Esophagus squamous epithelium (tissue), 5 donors: ENCODE measurements around the gene UTRN. TPM values are rescaled to one million over a fixed set of nuclear protein-coding genes. Genes with fewer than 3 reads are reported as not detected.

Experiments
- DNase-seq: peaks from one replicate; lab custom pipeline; 2025; lab: John Stamatoyannopoulos, UW
- H3K27ac ChIP-seq, 4 donors: fragments of 200-600 bp; sonication (generic); one replicate each; pipeline ENCODE4 v1.5.1; 2016 to 2019; ENCODE audit warnings: mild to moderate bottlenecking in 1 of 4
- H3K27me3 ChIP-seq, 4 donors: fragments of 200-600 bp; sonication (generic); 1 replicate in 3 of 4; 2 replicates in 1 of 4; pipeline versions ENCODE4 v1.5.1 to v1.6.0; 2017 to 2021; ENCODE audit warnings: antibody characterized with exemption in 1 of 4
- H3K36me3 ChIP-seq, 3 donors: fragments of 200-600 bp; sonication (generic); one replicate each; pipeline ENCODE4 v1.5.1; 2016 to 2019
- H3K4me1 ChIP-seq, 3 donors: fragments of 200-600 bp; sonication (generic); one replicate each; pipeline ENCODE4 v1.5.1; 2017 to 2019
- H3K4me3 ChIP-seq, 4 donors: fragments of 200-600 bp; sonication (generic); 1 replicate in 3 of 4; 2 replicates in 1 of 4; pipeline ENCODE4 v1.5.1; 2016 to 2019; ENCODE audit warnings: mild to moderate bottlenecking in 2 of 4, moderate library complexity in 1 of 4
- H3K9me3 ChIP-seq, 3 donors: fragments of 200-600 bp; sonication (generic); one replicate each; pipeline ENCODE4 v1.5.1; 2016 to 2019
- POLR2A ChIP-seq, 4 donors: fragments of 450-650 bp; IDR thresholded peaks; one replicate each; pipeline ENCODE4 v1.6.1; 2017; ENCODE audit warnings: antibody characterized with exemption in 4 of 4, mild to moderate bottlenecking in 4 of 4, moderate library complexity in 3 of 4
- WGBS, 2 donors: methylation state at CpG; one replicate each; pipeline ENCODE4 v1.1.5; 2018; 5-methylcytosine and 5-hydroxymethylcytosine counted together
- intact Hi-C: fragments of 100-400 bp; cut with DNase I; formaldehyde crosslinking; loops from one replicate; pipeline ENCODE4 v1.15.0; 2022
- total RNA-seq, 4 donors: library from RNA; depleted of rRNA; stranded (reverse); fragments of >200 nt; gene quantifications; one replicate each; pipeline ENCODE4 v1.1.0, GENCODE V29; 2016
- TF ChIP-seq, protein P1 (sequence below), 6 experiments: fragments of 450-650 bp in 4 of 6; fragments of 200-600 bp in 2 of 6; sonication (generic) in 2 of 6; IDR thresholded peaks; one replicate each; pipeline ENCODE4 v1.5.1; 2016 to 2019; ENCODE audit warnings: antibody characterized with exemption in 6 of 6, mild to moderate bottlenecking in 4 of 6, moderate library complexity in 4 of 6
- donor health status: DM: yes; HTN: yes; CAD: no.

UTRN gene
- total RNA-seq, 4 donors from 2014 or later: 43.8 to 148 (median 69.8) TPM

DNA sequence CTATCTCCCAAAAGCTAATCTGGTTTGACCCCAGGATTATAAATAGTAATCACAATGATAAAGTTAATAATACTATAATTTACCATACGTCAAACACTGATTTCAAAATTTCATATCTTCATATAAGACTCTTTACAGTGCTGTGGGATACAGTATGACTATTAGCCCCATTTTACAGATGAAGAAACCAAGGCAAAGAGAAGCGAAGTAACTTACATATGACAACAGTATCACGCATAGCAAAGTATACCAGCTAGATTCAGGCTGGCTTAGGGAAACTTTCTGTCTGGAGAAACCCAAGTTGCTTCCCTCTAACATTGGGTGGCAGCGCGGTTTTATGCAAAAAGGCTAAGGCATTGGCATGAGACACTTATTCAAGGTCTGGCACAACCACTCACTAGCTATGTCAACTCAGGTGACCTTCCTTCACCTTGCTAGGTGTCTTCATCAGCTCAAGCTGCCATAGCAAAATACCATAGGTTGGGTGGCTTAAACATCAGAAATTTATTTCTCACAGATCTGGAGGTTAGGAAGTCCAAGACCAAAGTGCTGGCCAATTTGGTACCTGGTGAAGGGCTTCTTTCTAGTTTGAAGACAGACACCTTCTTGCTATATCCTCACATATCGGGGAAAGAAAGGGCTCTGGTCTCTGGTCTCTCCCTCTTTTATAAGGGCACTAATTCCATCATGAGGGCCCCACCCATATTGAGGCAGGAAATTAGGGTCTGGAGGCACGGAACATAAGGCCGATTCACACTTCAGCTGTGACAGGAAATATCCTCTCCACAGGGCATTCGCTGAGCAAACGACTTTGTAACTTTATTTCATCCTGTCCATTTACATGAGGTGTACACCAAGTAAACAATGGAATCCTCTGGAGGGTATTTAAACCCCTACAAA lies 22.4 kb upstream of the UTRN start:
- Histone ChIP-seq H3K4me1 (peaks cover 0 to 26% (median 17%) of the 10 kb centered on the region in 3 donors), H3K27me3 (peaks cover 0 to 3% (median 0%) of the 10 kb centered on the region in 4 donors), H3K9me3 (no peaks in the 10 kb centered on the region), H3K27ac (no peak overlapping the region), H3K4me3 (no peak overlapping the region), H3K36me3 (no peaks in the 10 kb centered on the region)
- WGBS, 2 donors: 86 to 91% methylated on average over 9 to 10 of the region's 10 CpGs
- TF ChIP-seq POLR2A (IDR thresholded peaks at IDR 0.05): no peak
- TF ChIP-seq, protein P1, sequence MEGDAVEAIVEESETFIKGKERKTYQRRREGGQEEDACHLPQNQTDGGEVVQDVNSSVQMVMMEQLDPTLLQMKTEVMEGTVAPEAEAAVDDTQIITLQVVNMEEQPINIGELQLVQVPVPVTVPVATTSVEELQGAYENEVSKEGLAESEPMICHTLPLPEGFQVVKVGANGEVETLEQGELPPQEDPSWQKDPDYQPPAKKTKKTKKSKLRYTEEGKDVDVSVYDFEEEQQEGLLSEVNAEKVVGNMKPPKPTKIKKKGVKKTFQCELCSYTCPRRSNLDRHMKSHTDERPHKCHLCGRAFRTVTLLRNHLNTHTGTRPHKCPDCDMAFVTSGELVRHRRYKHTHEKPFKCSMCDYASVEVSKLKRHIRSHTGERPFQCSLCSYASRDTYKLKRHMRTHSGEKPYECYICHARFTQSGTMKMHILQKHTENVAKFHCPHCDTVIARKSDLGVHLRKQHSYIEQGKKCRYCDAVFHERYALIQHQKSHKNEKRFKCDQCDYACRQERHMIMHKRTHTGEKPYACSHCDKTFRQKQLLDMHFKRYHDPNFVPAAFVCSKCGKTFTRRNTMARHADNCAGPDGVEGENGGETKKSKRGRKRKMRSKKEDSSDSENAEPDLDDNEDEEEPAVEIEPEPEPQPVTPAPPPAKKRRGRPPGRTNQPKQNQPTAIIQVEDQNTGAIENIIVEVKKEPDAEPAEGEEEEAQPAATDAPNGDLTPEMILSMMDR (IDR thresholded peaks at IDR 0.05): no peak
- no peak for DNase-seq
- intact Hi-C loops: no loop called here

DNA sequence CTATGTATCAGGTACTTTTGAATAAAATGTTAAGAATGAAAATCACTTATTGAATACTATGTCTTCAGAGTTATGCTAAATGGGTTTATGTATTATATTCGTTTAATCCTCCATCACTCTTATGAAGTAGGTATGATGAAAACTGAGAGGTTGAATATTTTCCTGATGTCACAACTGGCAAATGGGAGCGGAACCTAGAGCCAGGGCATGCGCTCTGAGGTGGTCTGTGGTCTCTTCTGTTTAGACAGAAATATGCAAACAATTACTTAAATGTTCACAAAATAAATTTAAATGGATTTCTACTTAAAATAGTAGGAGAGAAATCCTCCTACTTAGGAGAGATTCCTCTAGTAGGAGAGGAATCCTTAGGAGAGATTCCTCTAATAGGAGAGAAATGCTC lies 21.3 kb upstream of the UTRN start:
- Histone ChIP-seq H3K4me3 (no peak overlapping the region), H3K36me3 (no peaks in the 10 kb centered on the region), H3K9me3 (no peaks in the 10 kb centered on the region), H3K27me3 (peaks cover 0 to 3% (median 0%) of the 10 kb centered on the region in 4 donors), H3K4me1 (peaks cover 0 to 26% (median 17%) of the 10 kb centered on the region in 3 donors), H3K27ac (peak overlapping the region in 3 of 4 donors; percentile 17 to 69 (median 18))
- 87 to 92% methylated on average over 3 of the region's 3 CpGs for WGBS, 2 donors
- no peak for DNase-seq
- TF ChIP-seq, protein P1 (IDR thresholded peaks at IDR 0.05): no peak
- TF ChIP-seq POLR2A (IDR thresholded peaks at IDR 0.05): no peak
- intact Hi-C loops: no loop called here

DNA sequence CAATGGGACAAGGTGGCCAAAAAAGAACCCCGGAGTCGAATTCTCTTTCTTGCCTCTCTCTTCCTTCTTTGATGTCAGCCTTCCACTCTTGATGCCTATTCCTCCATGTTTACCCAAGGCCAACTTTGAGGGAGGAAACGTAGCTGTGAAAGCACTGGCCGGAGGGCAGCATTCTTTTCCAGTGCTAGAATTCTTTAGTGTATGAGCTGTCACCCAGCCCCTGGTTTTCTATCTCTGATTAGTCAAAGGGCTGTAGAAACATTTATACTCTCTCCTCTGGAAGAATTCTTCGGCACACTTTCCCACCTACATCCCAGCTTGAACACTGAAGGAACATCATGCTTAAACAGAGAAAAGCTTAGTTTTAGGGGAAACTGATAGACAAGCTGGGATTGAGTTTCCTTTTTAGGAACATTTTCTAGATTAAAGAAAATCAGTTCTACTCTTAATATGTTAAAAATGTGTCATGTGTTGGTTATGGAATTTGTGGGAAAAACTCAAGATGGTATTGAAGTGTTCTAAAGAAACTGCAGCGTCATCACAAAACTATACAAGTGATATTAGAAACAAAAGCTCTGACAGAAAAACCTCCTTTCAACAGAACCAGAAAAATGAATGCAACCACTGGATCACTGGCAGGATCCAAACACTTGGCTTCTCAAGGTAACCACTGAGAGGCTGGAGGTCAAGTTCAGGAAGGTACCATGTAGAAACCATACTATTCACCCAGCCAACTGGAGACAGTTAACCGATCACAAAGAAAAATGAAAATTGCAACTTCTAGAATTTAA lies 20.7 kb upstream of the UTRN start:
- TF ChIP-seq POLR2A (IDR thresholded peaks at IDR 0.05): no peak
- TF ChIP-seq, protein P1 (IDR thresholded peaks at IDR 0.05): no peak
- WGBS, 2 donors: 36 to 47% methylated on average over 7 of the region's 7 CpGs
- DNase-seq: no peak
- Histone ChIP-seq H3K27me3 (peaks cover 0 to 3% (median 0%) of the 10 kb centered on the region in 4 donors), H3K4me1 (peaks cover 0 to 26% (median 17%) of the 10 kb centered on the region in 3 donors), H3K27ac (peak overlapping the region in 3 of 4 donors; percentile 17 to 69 (median 18)), H3K4me3 (no peak overlapping the region), H3K9me3 (no peaks in the 10 kb centered on the region), H3K36me3 (no peaks in the 10 kb centered on the region)
- intact Hi-C loops: no loop called here

DNA sequence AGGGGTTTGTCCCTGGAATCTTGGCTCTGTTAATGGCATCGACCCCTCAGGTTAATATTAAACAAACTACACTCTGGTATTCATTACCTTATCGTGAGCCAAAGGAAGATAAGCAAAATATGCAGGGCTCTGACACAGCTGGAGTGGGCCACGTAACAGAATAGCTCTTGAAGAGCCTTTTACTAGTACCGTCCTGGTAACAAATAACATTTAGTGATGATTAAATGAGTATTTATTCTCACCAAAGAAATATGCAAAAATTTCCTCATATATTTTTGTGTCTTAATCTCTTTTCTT lies 20.1 kb upstream of the UTRN start:
- intact Hi-C loops: no loop called here
- Histone ChIP-seq H3K4me3 (no peak overlapping the region), H3K27ac (peak overlapping the region in 1 of 4 donors; percentile 69), H3K4me1 (peaks cover 0 to 26% (median 17%) of the 10 kb centered on the region in 3 donors), H3K36me3 (no peaks in the 10 kb centered on the region), H3K9me3 (no peaks in the 10 kb centered on the region), H3K27me3 (peaks cover 0 to 3% (median 0%) of the 10 kb centered on the region in 4 donors)
- DNase-seq: no peak
- TF ChIP-seq POLR2A (IDR thresholded peaks at IDR 0.05): no peak
- TF ChIP-seq, protein P1 (IDR thresholded peaks at IDR 0.05): no peak
- 76 to 83% methylated on average over 4 of the region's 4 CpGs for WGBS, 2 donors
